SKM-1 treated with dmso at 0.1 percent for 144 hours (cell line): ENCODE results near the gene RGS6.
A peak's percentile ranks its signal among the peaks of the same experiment; 100 is the strongest.

Source experiments
- DNase-seq: peaks from one replicate; lab custom pipeline; 2025; ENCODE audit not compliant: unreplicated experiment; lab: John Stamatoyannopoulos, UW

RGS6 gene

DNA sequence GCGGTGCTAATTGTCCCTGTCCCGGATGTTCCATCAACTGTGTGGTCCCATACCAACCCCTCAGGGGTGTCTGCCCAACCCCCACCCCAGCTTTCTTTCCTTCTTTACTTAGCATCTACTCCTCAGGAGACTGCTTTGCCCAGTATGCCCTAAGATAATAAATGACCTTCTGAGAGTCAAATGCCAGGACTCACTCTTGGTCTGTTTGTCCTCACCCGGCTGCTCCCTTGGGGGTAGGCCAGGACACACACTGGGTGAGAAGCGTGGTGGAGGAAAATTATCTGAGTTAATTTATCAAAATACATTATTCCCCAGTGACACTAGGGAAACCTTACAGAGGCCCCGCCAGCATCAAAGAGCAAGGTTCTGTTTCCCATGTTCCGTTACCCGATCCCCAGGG, 457.0 kb downstream of the RGS6 start:
- no peak for DNase-seq

DNA sequence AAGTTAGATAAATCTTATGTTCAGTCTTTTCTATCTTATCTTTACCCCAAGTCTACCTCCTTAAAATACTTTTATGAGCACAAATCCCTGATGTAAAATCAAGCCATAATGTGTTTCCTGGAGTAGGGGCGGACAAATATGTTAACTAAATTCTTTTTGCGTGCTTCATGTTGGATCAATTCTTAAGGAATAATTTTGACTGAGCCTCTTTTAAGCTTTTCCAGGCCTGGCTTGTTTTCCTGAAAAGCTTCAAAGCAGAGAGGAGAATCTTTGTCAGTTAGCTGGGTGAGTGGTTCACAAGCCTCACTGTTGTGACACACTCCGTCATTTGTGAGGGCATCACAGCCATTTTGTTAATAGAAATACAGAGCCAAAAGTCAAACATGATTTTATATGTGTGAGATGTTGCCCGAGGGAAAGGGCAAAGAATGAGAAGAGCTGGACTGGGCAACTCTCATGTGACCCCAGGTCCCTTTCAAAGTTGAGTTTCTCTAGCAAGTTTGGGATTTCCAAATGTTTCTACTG, 468.9 kb downstream of the RGS6 start:
- DNase-seq: no peak

DNA sequence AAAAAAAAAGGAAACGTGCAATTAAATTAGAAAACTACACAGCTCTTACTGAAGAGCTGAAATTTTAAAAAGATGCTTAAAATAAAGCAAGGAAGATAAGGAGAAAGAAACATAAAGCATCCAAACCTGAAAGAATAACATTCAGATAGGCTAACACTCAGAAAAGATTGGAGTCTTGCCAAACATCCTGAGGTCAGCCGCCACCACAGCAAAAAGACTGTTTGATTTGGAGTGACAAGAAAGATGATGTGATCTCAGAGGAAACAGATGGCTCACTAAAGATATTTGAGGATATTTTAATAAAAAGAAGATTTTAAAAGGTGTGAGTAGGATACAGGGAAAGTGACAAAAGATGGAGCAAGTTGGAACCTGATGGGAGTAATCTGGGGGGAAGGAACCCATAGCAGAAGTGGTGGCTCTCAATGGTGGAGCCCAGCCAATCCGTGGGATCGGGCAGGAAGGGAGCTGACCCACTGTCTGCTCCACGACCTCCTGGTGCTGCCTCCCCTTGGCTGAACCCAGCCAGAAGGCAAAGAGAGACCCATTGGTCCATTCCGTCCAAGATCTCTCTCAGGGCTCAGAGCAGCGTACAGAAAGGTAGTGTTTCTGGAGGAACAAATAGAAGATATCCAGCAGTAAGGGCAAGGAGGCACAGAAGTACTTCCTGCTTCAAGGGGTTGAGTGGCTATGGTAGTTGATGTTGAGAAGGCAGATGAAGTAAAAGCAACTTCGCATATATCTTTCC, 469.6 kb downstream of the RGS6 start:
- no peak for DNase-seq

DNA sequence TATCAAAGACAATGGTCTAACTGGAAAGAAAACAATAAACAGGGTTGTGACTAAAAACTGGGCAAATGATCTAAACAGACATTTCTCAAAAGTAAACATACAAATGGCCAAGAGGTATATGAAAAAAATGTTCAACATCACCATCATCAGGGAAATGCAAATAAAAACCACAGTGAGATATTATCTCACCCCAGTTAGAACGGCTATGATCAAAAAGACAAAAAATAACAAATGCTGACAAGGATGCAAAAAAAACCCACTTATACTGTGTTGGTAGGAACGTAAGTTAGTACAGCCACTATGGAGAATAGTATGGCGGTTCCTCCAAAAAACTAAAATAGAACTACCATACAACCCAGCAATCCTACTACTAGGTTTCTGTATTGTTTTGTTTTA, 470.1 kb downstream of the RGS6 start:
- no peak for DNase-seq

DNA sequence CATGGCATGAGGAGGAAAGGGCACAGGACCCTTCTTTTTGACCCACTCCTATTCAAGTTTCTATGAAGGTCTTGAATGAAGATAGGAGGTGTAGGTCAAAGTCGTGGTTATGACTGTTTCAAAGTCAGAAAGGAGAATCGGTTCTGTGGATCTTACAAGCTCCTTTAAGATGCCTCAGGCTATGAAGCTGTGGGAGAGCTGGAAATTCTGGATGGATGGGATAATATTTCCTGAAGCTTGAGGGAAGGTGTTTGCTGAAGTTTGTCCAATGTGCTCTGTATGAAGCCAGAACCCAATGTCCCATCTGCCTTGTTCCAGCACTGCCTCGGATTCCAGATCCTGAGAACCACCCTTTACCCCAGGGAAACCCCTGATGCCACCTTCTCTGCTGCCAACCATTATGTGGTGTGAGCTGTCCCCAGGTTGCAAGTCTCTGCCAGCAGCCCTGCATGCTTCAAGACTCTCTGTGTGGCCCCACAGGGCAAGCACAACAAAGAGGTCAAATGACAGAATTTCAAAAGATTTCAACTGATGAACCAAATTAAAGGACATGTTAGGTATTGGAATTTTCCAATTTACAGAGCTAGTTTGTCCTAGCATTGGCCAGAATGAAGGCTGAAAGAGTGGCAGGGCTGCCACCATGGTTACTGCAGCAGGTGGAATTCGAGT, 472.0 kb downstream of the RGS6 start:
- DNase-seq: no peak

DNA sequence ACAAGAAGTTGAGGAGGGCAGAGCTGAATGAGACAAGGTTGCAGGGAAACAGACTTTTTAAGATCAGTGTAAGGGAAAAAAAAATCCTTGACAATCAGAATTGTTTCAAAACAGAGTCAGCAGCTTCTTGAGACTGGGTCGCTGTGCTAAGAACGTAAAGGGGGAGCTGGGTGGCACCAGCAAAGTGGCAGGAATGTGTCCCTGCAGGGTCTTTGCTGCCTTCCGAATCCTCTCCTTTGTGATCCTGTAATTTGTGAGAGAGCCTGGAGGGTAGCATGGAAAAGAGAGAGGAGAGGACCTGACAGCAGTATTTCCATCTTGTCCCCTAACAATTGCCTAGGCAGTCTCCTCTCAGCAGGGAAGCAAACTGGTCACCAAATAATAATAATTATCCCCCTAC, 472.8 kb downstream of the RGS6 start:
- no peak for DNase-seq

DNA sequence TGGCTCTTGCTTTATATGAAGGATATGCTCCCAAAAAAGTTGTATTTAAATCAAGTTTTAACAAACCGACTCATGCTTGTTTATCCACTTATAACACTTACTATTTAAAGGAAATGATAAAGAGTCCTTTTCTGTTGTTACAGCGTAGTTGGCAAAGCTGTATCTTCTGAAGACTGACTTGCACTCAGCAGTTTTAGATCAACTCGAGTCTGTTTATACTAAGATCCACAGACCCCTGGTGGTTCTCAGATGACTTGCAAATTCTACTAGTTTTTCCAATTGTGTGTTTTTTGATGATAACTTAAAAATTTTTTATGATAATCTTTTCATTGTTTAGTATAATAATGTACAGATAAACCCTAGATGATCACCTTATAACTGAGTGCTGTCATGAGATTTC, 475.8 kb downstream of the RGS6 start:
- no peak for DNase-seq

DNA sequence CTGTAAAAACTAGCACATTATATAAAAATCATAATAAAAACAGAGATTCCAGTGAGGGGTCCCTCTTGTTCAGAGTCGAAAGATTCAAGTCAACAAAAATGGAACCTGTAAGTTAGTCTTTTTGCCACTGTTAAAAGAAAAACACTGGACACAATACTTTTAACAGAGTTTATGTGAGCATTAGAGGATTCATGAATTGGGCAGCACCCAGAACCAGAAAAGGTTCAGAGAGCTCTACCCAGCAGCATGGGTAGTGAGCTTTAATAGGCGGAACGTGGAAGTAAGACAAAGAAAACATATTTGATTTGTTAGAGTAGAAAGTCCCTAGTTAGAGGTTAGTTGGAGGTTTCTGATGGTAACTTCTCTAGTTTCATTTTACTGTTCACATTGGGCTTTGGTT, 476.8 kb downstream of the RGS6 start:
- DNase-seq: no peak

DNA sequence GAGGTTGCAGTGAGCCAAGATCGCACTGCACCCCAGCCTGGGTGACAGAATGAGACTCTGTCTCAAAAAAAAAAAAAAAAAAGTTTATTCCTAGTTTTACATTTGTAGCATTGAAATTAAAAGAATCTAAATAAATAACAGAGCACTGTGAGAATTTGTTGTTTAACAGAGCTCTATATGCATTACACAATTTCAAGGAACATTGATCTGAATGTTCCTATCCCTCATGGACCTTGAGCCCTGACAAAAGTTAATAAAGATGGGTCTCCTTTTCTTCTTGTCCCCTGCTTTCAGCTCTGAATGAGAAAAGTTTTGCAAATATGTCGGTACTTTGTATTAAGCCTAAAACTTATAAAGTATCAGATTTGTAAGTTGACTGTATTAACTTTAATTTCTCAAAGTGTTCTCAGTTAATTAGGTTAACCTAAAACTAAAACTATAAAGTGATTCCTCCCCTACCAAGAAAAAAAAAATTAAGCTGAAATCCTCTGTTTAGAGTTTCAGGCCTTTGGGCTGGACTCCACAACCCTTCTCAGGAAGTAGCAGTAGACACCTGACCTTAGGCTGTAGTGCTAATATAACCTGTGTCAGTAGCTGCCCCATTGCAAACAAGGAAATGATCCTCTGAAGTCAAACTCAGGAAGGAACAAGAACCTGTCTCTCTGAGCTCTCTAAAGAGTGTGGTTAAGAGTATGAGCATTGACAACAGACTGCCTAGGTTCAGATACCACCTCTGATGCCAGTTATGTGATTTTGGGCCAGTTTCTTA, 484.0 kb downstream of the RGS6 start:
- no peak for DNase-seq

DNA sequence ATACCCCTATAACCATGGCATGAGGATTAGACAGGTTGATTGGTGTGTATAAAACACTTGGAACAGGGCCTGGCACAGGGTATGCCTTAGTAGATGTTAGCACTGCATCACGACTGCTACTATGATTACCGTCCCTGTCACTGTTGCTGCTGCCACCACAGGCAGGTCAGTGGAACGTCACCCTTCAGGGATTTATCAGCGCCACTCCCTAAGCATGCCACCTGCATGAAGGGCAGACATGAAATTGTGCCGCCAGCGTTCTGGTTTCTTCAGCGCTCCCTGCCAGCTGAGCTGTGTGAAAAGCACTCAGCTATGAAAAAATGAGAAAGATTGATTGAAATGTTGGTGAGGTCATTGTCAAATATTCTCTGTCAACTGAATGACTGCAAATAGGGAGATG, 484.7 kb downstream of the RGS6 start:
- DNase-seq: no peak

DNA sequence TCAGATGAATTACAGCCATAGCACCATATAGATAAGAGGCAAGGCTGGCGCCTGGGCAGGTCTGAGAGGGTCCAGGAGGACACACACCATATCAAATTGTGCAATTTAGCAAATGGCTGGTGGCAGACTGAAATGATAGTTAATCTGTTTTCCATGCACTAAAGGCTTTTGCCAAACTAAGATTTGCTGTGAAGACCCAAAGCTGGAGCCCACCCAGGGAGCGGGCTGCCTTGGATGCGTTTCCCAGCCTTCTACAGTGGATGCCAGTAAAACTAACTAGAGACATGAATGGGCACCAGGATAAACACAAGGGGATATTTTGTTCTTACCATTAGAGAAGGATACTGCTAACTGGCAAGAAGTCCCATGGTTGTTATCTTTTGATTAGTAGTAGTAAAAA, 486.6 kb downstream of the RGS6 start:
- no peak for DNase-seq

DNA sequence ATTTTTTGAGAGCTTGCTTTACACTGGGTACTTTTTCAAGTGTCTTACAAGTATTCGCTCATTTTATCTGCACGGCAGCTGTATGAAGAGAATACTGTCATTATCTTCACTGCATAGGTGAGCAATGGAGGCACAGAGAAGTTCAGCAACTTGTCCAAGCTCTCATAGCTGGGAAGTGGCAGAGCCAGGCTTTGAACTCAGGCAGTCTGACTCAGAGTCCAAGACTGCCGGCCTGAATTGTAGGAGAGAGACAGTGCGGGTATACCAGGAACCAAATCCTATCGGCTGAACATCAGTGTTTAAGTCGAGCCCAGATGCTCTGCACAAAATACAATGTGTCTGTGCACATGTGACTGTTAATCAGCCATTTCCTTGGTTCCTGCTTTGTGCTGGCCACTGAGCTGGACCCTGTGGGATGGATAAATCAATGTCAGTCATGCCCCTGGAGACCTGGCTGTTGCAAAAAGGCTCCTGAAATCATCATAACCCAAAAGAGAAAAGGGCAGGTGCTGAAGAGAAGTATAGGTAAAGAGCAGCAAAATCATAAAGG, 487.1 kb downstream of the RGS6 start:
- no peak for DNase-seq

DNA sequence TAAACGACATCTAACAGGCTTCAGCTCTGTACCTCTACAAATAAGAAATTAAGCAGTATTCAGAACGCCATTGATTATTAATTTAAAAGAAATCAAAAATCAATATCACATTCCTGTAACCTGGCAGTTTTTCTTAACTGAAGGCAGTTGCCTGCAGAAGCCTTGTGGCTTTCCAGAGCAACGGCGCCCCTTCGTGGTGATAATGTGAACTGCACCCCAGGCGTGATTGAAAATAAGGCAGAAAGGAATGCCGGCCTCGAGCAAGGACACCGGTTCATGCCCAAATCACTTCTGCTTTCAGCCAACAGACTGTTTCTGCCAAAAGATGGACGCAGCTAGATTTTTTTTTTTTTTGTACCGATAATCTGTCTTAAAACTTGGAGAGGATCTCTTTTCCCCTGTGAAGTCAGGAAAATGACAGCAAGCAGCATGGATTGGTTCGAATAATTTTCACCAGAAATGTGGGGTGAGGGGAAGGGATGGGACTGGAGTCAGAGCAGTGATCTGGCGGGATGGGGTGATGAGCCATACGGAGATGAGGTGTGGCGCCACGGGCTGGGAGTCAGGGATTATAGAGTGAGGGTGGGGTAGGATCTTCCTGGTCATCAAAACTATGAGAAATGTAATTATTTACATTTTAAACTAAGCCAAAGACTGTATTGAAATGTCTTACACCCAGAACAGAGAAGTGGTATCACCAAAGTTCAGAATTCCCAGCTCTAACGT, 488.7 kb downstream of the RGS6 start:
- DNase-seq: peak; percentile 2

DNA sequence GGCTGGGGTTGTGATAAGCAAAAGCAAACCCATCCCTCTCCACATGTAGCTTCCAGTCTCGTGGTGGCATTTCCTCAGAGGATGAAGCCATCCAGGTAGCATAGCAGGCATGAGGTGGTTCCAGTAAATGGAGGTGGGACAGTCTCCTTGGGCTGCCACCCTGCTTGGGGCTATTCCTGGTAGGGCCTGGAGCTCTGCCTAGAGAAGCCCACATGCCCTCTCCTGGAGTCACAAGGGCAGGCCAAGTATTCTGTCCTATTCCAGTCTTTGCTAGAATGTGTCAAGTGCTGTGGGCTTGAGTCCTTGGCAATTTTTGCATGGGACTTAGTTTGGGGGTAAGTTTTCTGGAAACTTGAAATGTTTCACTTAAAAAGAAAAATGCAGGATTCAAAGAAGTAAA, 491.7 kb downstream of the RGS6 start:
- no peak for DNase-seq

DNA sequence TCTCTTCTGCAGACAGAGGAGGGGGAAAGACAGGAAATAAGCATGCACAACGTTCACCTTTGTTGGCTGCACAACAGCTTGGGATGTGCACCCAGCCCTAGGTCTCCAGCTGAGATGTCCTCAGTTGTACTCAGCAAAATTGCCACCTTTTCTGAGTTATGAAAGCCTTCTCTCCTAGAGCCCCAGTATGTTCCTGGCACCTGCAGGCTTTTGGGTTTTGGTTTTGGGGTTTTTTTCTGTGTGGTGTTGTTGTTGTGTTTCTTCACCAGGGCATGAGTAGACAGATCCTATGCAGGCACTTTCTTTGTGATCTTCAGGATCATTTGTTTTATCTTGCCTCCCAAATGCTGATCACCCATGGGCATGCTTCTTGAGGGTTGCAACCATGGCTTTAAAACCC, 498.2 kb downstream of the RGS6 start:
- DNase-seq: no peak

DNA sequence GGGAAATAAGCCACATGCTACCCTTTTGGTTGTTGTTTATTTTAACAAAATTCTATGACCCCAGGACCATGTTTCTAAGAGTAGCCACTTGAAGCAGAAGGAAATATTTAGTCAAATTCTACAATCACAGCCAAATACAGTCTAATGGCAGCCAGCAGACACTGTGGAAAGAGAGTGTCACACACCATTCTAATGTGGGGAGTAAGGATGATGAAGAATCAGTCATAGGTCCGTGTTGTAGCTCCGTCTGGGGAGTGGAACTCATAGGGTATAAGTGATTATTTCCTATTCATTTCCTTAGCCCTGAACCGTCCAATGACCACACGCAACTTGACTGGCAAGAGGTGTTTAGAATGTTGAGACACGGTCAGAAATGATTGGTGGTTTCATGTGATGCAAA, 500.5 kb downstream of the RGS6 start:
- no peak for DNase-seq

DNA sequence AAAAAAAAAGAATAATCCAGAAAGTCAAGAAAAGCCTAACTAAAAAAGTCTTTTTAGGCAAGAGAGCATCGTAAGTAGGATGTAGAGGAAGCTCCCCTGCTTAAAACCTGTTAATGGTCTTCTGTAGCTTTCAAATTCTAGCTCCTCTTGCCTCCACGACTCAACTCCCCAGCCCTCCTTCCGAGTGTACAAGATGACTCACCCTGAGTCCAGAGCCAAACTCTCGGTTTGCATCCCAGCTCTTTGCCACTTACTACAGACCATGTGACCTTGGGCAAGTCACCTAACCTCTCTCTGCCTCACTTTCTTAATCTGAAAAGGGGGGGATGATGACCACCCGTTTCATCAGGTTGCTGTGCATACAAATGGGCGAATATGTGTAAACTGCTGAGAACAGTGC, 501.3 kb downstream of the RGS6 start:
- DNase-seq: no peak

DNA sequence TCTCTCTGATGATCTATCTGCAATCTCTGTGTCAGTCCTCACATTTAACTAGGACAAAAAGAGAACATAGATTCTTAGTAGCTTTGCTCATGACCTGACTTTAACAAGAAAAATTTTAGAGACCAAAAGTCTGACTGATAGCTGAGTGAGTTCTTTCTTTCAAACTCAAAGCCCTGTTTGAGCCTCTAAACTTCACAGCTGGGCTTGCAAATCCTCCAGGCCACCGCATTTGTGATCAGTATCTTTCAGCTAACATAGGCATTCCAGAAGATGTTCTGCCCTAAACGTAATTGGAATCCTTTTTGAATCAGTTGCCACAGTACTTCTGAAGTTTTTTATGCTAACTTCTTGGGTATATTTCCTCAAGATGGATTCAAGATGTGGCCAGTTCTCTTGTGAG, 502.6 kb downstream of the RGS6 start:
- DNase-seq: no peak

DNA sequence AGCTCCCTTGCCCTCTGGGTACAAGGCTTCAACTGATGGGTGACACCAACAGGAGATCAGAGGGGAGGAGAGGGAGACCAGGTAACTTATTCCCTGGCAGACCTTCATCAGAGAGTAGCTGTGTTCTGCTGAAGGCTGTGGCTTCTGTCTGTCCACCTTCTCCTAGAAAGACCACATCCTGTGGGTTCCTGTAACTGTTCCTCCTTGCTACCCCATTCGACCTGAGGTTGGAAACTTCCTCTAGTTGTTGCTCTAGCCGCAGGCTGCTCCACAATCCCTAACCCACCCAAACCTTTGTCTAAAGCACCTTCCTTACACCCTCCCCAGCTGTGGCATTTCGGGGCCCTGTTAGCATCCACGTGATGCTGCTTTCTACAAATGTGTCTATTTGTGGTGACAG, 507.5 kb downstream of the RGS6 start:
- DNase-seq: peak; percentile 29

DNA sequence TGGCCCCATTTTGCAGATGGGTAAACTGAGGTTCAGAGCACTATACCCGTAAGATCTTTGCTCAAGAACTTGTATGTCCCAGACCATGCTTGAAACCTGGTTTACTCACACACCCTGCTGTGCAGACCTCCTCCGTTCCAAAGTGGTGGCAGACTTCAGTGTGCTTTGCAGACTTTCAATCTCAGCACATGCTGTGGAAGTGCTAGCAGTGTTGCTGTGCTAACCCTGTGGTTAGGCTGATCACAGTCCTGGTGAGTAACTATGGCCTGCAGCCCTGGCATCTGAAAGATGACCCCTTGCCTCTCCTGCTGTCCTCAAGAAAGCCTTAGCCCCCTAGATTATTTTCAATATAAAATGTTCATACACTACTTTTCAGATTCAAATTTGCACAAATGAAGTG, 511.0 kb downstream of the RGS6 start:
- DNase-seq: no peak

DNA sequence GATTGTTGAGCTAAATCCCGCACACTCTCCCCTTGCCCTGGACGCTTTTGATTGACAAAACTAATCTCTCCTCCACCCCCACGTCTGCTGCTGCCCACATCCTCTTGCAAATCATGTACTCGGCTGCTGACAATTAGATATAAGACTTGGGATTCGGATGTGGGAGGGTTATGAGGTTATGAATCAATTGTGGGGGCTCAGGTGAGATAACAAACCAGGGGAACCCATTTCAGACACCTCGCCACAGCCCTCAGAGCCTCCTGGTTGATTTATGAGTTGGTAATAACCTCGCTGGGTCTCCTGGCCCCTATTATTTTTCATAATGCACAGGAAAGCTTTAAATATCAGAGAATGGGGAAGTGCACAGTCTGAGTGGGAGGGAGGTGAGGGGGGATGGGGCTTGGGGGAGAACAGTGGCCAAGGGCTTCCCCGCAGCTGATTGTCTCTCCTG, 511.8 kb downstream of the RGS6 start:
- DNase-seq: no peak
